GM12892 (cell line): ENCODE measurements around the gene PLA2G4D.

Source experiments
- POLR2AphosphoS5 ChIP-seq: IDR thresholded peaks from 2 replicates; pipeline ENCODE4 v1.6.1; 2011; ENCODE audit warnings: low read depth, low read length, control low read depth
- TAF1 ChIP-seq: IDR thresholded peaks from 2 replicates; pipeline ENCODE4 v1.6.1; 2011; ENCODE audit warnings: low read depth, mild to moderate bottlenecking, control low read depth, low read length, borderline replicate concordance

DNA sequence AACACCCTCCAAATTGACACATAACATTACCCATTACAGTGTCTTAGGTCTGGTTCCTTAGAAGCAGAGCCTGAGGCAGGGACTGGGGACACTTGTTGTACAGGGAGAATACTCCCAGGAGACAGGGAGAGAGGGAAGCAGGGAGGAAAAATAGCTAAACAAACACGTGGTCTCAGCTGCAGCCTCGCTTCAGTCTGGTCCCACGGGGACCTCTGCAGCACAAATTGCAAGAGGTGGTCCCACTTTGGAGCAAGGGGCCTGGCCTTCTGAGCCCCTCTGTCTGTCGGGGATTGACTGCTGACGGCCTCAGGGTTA is 25.0 kb upstream of the PLA2G4D start:
- TF ChIP-seq TAF1 (no peak), POLR2AphosphoS5 (no peak)
